Putamen (tissue), 1 donor: ENCODE results near the gene KCNJ9.
"Not testable (repeated sequence)": the region's sequence is repeated elsewhere in the genome, so short reads cannot be mapped to it uniquely, and the experiment has no call there.

Experiments
- DNase-seq: peaks from one replicate; pipeline ENCODE4 v3.0.0-alpha.2; 2016; ENCODE audit warnings: low spot score

KCNJ9 gene

GRCh38 chr1:160081261-160081936 is at the start of gene KCNJ9:
Gene KCNJ9 (plus strand): TSS chr1:160081538. CDS start chr1:160084031, 2,493 bp downstream.
- DNase-seq, result peak; percentile 92

GRCh38 chr1:160032165-160032820 is 49.0 kb upstream of the KCNJ9 start:
- no peak for DNase-seq

GRCh38 chr1:160040476-160040875 is 40.9 kb upstream of the KCNJ9 start:
- DNase-seq, result no peak

DNA sequence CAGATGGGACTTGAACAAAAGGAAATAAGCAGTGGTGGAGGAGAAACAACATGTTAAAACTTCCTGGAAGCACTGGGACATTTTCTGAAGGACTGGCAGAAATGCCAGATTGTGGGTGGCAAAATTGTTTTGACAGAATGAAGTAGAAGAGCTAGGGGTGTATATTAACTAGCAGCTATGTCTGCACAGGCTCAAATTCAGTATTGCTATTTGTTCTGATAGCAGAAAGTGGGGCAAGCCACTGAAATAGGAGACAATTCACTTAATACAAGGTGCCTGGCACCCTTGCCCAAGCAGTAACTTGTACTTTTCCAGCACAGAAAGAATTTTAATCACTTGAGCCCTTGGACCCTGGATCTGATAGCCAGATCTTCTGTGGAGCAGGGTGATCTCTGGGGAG is 37.8 kb upstream of the KCNJ9 start:
- DNase-seq, result no peak

DNA sequence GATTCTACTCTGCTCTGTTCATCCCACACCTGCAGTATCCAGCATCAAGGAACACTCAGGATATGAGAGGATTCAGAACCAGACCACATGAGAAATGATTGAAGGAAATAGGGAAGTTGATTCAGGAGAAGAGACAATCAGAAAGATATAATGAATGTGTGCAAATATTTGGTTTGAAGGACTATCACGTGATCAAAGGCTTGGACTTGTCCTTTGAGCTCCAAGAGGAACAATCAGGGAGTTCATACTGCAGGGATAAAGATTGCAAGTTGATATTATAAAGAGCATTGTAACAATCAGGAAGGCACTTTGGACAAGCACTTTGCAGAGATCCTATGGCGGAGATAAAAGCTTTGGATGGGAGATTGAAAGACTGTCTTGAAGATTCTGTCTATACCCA is 35.7 kb upstream of the KCNJ9 start:
- no peak for DNase-seq

DNA sequence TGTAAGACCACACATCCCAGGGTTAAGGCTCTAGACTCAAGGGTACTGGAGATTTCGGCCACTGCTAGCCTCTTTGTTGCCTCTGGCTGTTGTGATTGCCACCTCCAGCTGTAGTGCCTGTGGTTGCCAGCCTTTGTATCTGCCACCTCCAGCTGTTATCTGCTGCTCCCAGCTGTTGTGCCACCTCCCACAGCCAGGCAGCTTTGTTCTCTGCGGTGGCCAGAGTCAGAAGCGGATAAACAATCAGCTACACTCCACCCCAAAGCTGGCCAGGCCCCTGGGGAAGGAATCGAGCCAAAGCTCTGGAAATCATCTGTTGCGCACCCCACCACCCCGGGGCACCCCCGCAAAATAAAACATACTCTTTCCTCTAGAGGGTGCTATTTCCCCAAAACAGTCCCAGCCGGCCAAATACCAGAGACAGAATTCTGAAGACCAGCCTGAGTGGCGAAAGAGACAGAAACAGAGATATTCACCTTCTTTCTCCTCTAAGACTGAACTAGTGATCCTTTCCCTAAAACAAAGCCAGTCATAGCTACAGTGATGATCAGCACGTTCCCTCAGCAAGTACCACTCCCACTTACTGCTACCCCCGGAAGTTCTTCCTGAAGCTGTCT is 34.7 kb upstream of the KCNJ9 start:
- DNase-seq, result peak; percentile 96

- DNase-seq, result no peak
Measured at GRCh38 chr1:160047111-160047991, 34.0 kb upstream of the KCNJ9 start.

GRCh38 chr1:160048335-160048734 is 33.0 kb upstream of the KCNJ9 start:
- DNase-seq, result no peak

GRCh38 chr1:160049101-160049500 is 32.2 kb upstream of the KCNJ9 start:
- DNase-seq, result no peak

DNA sequence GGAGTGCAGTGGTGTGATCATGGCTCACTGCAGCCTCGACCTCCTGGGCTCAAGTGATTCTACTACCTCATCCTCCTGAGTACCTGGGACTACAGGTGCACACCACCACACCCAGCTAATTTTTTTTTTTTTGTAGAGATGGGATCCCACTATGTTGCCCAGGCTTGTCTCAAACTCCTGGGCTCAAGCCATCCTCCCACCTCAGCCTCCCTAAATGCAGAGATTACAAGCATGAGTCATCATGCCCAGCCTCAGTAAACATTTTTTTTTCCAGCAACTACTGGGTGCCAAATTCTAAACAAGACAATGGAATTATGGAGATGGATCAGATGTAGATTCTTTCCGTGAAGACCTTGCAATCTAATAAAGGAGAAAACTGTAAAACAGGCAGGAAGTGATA is 31.2 kb upstream of the KCNJ9 start:
- DNase-seq, result not testable (repeated sequence)

DNA sequence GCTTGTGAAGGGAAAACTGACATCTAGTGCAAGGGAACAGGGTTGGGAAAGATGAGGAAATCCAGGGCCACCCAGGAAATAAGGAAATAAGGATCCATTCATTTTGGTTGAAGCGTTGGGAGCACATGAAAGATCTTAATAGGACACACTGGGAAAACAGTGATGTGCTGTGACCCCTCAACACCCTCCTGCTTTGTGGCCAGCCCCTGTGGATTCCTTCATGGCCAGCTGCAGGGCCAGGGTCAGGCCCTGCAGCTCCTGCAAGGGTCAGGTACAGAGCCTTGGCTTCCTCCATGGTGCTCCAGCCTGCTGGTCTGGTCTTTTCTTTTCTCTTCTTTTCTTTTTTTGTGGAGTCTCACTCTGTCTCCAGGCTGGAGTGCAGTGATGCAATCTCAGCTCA is 30.7 kb upstream of the KCNJ9 start:
- no peak for DNase-seq

DNA sequence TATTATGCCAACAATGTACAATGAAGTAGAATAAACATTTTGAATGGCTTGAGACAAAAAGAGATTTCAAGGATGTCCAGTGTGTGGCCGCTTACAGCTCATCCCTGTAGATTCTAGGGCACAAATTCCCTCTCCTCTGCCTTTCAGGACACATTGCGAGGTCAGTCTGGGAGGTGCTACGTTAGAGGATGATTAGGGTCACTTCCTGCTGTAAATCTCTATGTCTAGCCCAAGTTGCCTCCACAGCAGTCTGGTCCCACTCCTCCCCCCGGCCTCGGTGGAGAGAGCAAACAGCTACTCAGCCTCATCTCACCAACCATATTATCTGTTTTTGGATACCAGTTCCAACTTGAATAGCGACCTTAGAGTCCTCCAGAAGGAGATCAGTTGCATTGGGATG is 28.4 kb upstream of the KCNJ9 start:
- no peak for DNase-seq

DNA sequence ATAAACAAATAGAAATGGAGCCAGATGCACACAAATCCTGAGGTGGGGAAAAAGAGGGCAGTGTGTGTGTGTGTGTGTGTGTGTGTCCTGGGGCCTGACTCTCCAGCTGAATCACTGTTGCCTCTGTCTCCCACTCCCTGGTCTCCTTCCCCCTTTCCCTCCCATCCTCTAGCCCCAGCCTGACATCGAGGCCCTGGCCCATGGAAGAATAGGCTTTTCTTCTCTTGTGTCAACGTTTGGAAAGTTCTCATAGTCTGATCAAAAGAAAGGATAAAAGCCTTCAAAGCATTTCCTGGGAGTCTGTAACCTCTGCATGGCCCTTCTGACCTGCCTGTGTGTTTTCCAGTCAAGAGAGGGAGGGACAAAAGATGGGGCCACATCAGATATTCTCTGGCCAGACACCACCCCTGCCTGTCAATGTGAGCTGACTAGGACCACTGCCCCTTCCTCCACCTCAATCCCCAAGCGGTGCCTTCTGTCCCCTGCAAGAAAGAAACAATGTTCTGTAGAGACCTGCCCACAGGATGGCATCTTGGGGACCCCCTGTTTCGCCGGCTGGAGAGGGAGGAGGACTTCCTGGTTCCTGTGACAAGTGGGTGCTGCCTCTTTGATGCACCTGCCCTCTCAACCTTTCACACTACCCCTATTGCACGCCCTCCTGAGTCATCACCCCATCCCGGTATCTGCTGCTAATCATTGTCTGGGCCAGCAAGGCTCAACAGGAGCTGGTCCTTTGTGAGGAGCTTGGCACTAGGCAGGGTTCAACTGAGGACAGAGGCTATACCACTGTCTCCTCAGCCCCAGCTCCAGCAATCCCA is 27.6 kb upstream of the KCNJ9 start:
- no peak for DNase-seq

DNA sequence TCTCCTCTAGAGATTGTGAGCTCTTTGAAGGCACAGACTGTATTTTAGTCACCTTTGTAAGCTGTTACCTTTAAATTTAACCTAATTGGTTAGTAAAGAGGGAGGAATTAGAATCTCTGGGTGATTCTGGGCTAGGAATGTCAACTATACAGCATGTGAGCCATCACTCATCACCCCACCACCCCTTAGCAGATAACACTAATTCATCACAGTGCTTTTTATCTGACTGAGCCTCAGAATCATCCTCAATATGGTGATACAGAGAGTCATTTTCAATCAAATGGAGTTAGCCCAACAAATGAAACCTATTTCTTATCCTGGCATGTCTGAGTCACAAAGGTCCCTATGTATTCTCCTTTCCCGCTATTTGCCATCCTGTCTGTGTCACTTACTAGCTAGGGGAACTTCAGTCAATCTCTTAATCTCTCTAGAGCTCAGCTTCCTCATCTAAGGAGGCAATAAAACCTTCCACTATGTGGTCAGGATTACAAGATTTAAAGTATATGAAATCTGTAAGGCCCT is 24.6 kb upstream of the KCNJ9 start:
- no peak for DNase-seq

DNA sequence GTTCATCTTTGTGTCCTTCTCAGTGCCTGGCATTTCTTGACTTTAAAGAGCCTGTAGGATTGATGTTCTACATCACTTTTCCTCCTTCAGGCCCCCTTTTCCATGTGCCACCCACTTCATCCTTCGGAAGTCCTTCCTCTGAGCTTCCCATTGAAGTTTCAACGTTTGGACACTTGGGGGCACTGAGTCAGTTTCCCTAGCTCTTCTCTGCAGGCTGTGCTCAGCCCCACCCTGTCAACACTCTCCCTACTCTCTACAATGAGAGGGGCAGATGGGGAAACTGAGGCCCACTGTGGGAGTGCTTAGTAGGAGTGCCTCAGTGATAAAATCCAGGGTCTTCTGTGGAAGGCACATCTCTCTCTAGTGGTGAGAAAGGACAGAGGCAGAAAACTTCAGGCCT is 23.3 kb upstream of the KCNJ9 start:
- DNase-seq, result no peak

- no peak for DNase-seq
Measured at GRCh38 chr1:160061369-160062229, 19.7 kb upstream of the KCNJ9 start.

DNA sequence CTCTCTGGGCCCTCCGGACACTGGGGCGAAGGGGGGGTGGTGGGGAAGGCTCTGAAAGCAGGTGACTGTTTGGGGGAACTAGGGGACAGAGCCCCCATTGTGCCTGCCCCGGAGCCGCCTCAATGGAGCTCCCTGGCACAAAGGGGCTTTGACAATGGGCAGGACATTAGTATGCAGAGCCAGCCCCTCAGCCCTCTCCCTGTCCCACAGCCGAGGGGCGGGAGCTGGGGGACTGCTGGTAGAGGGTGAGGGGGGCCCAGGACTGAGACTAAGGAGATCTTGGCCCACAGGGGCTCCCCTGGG is 19.2 kb upstream of the KCNJ9 start:
- DNase-seq, result peak; percentile 99

- DNase-seq, result no peak
Measured at GRCh38 chr1:160063176-160063575, 18.2 kb upstream of the KCNJ9 start.

DNA sequence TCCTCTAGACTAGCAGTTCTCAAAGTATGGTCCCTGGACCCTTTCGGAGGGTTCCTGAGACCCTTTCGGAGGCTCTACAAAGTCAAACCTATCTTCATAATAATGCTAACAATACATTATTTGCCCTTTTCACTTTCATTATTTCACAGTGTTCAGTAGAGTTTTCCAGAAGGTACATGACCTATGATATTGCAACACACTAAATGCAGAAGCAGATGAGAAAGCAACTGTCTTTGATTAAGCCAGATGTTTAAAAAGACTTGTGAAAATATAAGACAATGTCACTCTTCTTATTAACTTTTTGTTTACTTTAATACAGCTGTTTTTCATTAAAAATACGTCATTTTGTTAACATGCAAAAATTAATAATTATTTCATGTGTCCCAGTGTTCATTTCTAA is 17.2 kb upstream of the KCNJ9 start:
- no peak for DNase-seq

- no peak for DNase-seq
Measured at GRCh38 chr1:160064746-160065145, 16.6 kb upstream of the KCNJ9 start.
